Brain microvascular endothelial cell (primary cell): ENCODE data around the gene TRMT1L.

Experiments
- DNase-seq: peaks from one replicate; pipeline ENCODE4 v3.0.0-alpha.2; 2020
- H3K27ac ChIP-seq: fragments of 250-450 bp; sonication (Bioruptor Pico); 2 replicates; pipeline ENCODE4 v1.5.1; 2020; ENCODE audit warnings: mild to moderate bottlenecking, moderate library complexity
- H3K27me3 ChIP-seq: fragments of 250-450 bp; sonication (Bioruptor Pico); replicated peaks from 2 replicates; pipeline ENCODE4 v1.5.1; 2020; ENCODE audit warnings: mild to moderate bottlenecking
- H3K36me3 ChIP-seq: fragments of 250-450 bp; sonication (Bioruptor Pico); replicated peaks from 2 replicates; pipeline ENCODE4 v1.5.1; 2020; ENCODE audit warnings: mild to moderate bottlenecking
- H3K4me3 ChIP-seq: 2 replicates; pipeline ENCODE4 v1.5.1; 2011; ENCODE audit warnings: low read depth, mild to moderate bottlenecking, control low read depth, low read length, moderate library complexity
- CTCF ChIP-seq: IDR thresholded peaks from 2 replicates; pipeline ENCODE4 v1.5.1; 2011; ENCODE audit warnings: low read depth, mild to moderate bottlenecking, moderate library complexity, low read length, control low read depth, inconsistent platforms; ENCODE audit errors: missing control alignments
- in situ Hi-C: cut with HindIII; loops from 2 replicates; pipeline ENCODE4 v1.10.0; 2017; ENCODE audit warnings: low sequenced_read_pairs, low pct_ligation_motif_present

TRMT1L gene

DNA sequence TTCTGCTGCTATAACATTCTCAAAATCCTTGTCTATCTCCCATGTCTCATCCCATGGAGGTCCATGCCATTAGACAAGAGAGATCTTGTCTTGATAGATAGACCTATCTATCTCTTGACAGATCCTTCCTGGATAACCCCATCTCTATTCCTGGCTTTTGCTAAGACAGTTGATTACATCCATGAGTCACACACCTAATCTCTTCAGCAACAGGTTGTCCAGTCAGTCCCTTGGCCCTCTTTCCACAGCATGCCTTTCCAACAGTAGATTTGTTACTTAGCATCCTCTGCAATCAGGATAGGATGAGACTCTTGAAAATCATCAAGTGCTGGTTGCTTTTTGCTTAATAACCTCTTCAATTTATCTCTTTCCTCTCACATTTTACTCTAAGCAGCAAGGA, 46.6 kb downstream of the TRMT1L start:
- no peak for TF ChIP-seq CTCF
- Histone ChIP-seq H3K4me3 (no peak overlapping the region), H3K27ac (no peak overlapping the region), H3K36me3 (no peaks in the 10 kb centered on the region), H3K27me3 (no peaks in the 10 kb centered on the region)
- DNase-seq: no peak
- in situ Hi-C loops: no loop called here

DNA sequence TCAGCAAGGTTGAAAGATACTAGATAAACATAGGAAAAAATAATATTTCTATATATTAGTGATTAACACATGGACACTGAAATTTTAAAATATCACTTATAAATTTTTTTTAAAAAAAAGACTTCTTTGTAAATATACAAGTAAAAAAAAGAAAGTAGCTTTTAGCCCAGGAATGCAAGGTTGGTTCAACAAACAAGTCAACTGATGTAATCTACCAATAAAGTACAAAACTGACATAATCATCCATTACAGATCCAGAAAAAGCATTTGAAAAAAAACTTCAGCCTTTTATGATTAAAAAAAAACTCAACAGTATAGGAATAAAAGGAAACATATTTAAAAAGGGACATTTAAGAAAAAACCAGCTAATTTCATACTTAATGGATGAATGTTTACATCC, 48.4 kb downstream of the TRMT1L start:
- in situ Hi-C loops: no loop called here
- DNase-seq: no peak
- Histone ChIP-seq H3K4me3 (no peak overlapping the region), H3K27ac (no peak overlapping the region), H3K27me3 (no peaks in the 10 kb centered on the region), H3K36me3 (no peaks in the 10 kb centered on the region)
- no peak for TF ChIP-seq CTCF

GRCh38 chr1:185105121-185105520, 51.6 kb downstream of the TRMT1L start:
- in situ Hi-C loops: no loop called here
- H3K27me3 ChIP-seq: no peaks in the 10 kb centered on the region
- H3K4me3 ChIP-seq: no peak overlapping the region
- no peak overlapping the region for H3K27ac ChIP-seq
- H3K36me3 ChIP-seq: no peaks in the 10 kb centered on the region
- DNase-seq: no peak
- no peak for TF ChIP-seq CTCF

DNA sequence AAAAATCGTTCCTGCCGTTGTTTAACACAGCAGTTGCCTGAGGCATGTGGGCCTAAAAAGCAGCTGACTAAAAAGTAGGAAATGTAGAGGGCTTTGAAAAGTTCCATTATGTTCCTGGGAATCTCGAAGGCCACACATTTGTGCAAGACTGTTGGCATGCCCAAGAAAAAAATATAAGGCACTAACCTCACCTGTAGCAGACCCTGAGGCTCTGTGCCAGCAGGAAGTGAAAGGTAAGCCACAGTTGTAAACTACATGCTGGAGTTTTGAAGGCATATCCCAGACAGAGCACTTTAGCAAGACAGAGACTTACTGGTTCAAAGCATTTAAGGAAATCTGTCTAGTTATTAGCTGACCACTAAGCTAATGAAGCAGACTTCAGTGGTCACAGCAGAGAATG, 52.7 kb downstream of the TRMT1L start:
- Histone ChIP-seq H3K4me3 (no peak overlapping the region), H3K27ac (no peak overlapping the region), H3K36me3 (no peaks in the 10 kb centered on the region), H3K27me3 (no peaks in the 10 kb centered on the region)
- in situ Hi-C loops: no loop called here
- no peak for DNase-seq
- no peak for TF ChIP-seq CTCF

GRCh38 chr1:185096531-185096930, 60.2 kb downstream of the TRMT1L start:
- DNase-seq: no peak
- Histone ChIP-seq H3K27me3 (no peaks in the 10 kb centered on the region), H3K36me3 (peaks cover 6% of the 10 kb centered on the region), H3K4me3 (no peak overlapping the region), H3K27ac (no peak overlapping the region)
- TF ChIP-seq CTCF: no peak
- in situ Hi-C loops: no loop called here

GRCh38 chr1:185094761-185095160, 62.0 kb downstream of the TRMT1L start:
- Histone ChIP-seq H3K4me3 (no peak overlapping the region), H3K27ac (no peak overlapping the region), H3K36me3 (peaks cover 6% of the 10 kb centered on the region), H3K27me3 (no peaks in the 10 kb centered on the region)
- no peak for TF ChIP-seq CTCF
- in situ Hi-C loops: no loop called here
- no peak for DNase-seq
